Measurements from ENCODE around the gene SLC1A7. TPM values are rescaled to one million over a fixed set of nuclear protein-coding genes. Genes with fewer than 3 reads are reported as not detected.

SLC1A7 gene
- total and polyA plus RNA-seq, 8 donors, result 0.08 to 0.45 (median 0.29) TPM; not detected in 5

DNA sequence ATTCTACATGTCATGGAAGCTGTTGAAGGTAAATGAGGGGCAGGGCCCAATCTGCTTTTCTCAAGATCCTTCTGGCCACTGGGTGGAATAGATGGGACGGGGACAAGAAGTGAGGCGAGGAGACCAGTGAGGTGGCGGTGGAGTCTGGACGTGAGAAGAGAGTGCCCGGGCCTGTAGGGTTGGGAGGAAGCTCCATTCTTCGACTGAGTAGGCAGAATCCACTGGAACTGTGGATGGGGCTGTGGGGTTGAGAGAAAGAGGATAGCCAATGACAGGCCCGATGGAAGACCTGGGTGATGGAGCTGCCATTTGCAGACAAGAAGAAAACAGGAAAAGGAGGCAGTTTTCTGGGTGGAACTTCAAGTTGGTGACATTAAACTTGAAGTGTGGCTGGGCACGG lies 10.3 kb downstream of the SLC1A7 start:
- DNase-seq, result no peak
- H3K27me3 ChIP-seq, result no peaks in the 10 kb centered on the region
- peaks cover 0 to under 1% (median 0%) of the 10 kb centered on the region in 4 donors for H3K9me3 ChIP-seq
- H3K36me3 ChIP-seq, result no peaks in the 10 kb centered on the region
- peaks cover 8 to 44% (median 17%) of the 10 kb centered on the region in 4 donors for H3K4me1 ChIP-seq
- H3K4me3 ChIP-seq, result no peak overlapping the region
- 83 to 92% (median 87%) methylated on average over 8 of the region's 8 CpGs for WGBS, 5 donors
- intact Hi-C loops (cut with DNase I; ENCODE audit: low total_unique reads), result no loop called here
- TF ChIP-seq EP300 (IDR thresholded peaks at IDR 0.05), result no peak
- TF ChIP-seq, protein P1, sequence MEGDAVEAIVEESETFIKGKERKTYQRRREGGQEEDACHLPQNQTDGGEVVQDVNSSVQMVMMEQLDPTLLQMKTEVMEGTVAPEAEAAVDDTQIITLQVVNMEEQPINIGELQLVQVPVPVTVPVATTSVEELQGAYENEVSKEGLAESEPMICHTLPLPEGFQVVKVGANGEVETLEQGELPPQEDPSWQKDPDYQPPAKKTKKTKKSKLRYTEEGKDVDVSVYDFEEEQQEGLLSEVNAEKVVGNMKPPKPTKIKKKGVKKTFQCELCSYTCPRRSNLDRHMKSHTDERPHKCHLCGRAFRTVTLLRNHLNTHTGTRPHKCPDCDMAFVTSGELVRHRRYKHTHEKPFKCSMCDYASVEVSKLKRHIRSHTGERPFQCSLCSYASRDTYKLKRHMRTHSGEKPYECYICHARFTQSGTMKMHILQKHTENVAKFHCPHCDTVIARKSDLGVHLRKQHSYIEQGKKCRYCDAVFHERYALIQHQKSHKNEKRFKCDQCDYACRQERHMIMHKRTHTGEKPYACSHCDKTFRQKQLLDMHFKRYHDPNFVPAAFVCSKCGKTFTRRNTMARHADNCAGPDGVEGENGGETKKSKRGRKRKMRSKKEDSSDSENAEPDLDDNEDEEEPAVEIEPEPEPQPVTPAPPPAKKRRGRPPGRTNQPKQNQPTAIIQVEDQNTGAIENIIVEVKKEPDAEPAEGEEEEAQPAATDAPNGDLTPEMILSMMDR (IDR thresholded peaks at IDR 0.05), result no peak
- no peak for TF ChIP-seq POLR2A (IDR thresholded peaks at IDR 0.05)
- TF ChIP-seq POLR2AphosphoS5 (IDR thresholded peaks at IDR 0.05), result no peak
- peak overlapping the region in 3 of 5 donors; percentile 41 to 82 (median 72) for H3K27ac ChIP-seq

DNA sequence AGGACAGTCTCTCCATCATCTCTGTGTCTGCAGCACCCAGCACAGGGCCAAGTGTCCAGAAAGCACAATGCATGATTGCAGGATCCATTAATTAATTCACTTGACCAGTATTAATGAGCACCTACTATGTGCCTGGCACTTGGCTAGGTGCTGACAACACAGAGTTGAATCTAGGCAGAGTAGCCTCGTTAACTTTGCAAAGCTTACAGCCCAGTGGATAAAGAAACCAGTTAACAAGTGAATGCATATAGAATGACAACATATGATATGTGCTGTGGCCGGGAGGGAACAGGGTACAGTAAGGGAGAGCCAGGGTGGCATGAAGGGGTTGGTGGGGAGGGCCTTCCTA lies 10.9 kb downstream of the SLC1A7 start:
- Histone ChIP-seq H3K27ac (peak overlapping the region in 3 of 5 donors; percentile 41 to 82 (median 72)), H3K4me3 (no peak overlapping the region), H3K9me3 (no peaks in the 10 kb centered on the region), H3K36me3 (no peaks in the 10 kb centered on the region), H3K27me3 (no peaks in the 10 kb centered on the region), H3K4me1 (peaks cover 8 to 50% (median 19%) of the 10 kb centered on the region in 4 donors)
- no peak for TF ChIP-seq POLR2A (IDR thresholded peaks at IDR 0.05)
- no peak for TF ChIP-seq EP300 (IDR thresholded peaks at IDR 0.05)
- TF ChIP-seq, protein P1 (IDR thresholded peaks at IDR 0.05), result no peak
- TF ChIP-seq POLR2AphosphoS5 (IDR thresholded peaks at IDR 0.05), result no peak
- no peak for DNase-seq
- intact Hi-C loops (cut with DNase I; ENCODE audit: low total_unique reads), result no loop called here
- 70 to 92% (median 88%) methylated on average over 2 of the region's 2 CpGs for WGBS, 5 donors

DNA sequence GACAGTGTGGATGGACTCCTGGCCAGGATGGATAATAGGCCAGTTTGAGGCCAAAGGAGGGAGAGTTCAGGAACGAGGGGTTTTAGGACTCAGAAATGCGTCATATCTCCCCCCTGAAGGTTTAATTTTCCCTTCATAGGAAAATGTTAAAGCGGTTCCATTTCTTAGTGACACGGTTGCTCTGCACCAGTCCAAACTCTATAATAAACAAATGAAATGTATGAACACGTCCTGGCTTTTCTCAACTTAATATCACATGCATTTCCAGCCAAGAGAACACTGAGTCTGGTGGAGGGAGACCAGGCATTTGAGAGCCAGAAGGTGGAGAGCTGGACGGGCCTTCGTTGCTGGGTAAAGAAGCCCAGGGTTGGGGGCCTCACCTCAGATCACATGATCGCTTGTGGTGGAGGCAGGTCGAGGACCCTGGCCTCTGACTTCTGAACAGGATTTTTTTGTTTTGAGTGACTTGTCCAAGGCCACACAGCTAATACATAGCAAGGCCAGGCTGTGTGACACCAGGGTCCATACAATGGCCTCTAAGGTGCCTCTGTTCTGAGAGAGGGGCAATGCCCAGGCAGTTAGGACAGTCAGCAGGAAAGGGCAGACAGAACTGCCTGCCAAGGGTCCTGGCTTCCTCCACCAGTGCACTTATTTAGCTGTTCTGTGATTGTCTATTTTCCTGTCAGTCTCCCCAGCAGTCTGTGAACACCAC lies 11.4 kb downstream of the SLC1A7 start:
- TF ChIP-seq, protein P1 (IDR thresholded peaks at IDR 0.05), result no peak
- TF ChIP-seq POLR2AphosphoS5 (IDR thresholded peaks at IDR 0.05) (peak; percentile 22 to 70 (median 47)), EP300 (IDR thresholded peaks at IDR 0.05) (peak; percentile 77), POLR2A (IDR thresholded peaks at IDR 0.05) (no peak)
- Histone ChIP-seq H3K27ac (peak overlapping the region in 3 of 5 donors; percentile 71 to 82 (median 72)), H3K4me1 (peaks cover 8 to 53% (median 23%) of the 10 kb centered on the region in 4 donors), H3K27me3 (no peaks in the 10 kb centered on the region), H3K4me3 (no peak overlapping the region), H3K36me3 (no peaks in the 10 kb centered on the region), H3K9me3 (no peaks in the 10 kb centered on the region)
- peak in 1 of 2 donors; percentile 78 for DNase-seq
- 64 to 82% (median 74%) methylated on average over 9 of the region's 9 CpGs for WGBS, 5 donors
- intact Hi-C loops (cut with DNase I; ENCODE audit: low total_unique reads), result no loop called here

DNA sequence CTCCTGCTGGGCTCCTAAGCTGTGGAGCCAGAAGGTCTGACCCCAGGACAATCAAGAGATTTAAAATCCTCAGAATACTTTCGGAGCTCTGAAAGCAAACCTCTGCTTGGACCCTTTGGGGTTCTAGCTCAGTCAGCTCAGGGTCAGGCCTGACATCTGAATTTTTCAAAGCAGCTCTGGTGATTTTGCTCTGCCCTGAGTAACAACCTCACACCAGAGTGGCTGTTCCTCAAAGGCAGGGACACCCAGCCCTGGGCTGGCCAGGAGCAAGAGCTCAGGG lies 11.9 kb downstream of the SLC1A7 start:
- Histone ChIP-seq H3K4me1 (peaks cover 8 to 53% (median 23%) of the 10 kb centered on the region in 4 donors), H3K27ac (peak overlapping the region in 3 of 5 donors; percentile 71 to 82 (median 72)), H3K27me3 (no peaks in the 10 kb centered on the region), H3K36me3 (no peaks in the 10 kb centered on the region), H3K9me3 (no peaks in the 10 kb centered on the region), H3K4me3 (no peak overlapping the region)
- DNase-seq, result no peak
- TF ChIP-seq EP300 (IDR thresholded peaks at IDR 0.05), result no peak
- no peak for TF ChIP-seq POLR2AphosphoS5 (IDR thresholded peaks at IDR 0.05)
- no peak for TF ChIP-seq POLR2A (IDR thresholded peaks at IDR 0.05)
- TF ChIP-seq, protein P1 (IDR thresholded peaks at IDR 0.05), result no peak
- WGBS, 5 donors, result 50 to 93% (median 86%) methylated on average over 1 of the region's 1 CpG
- intact Hi-C loops (cut with DNase I; ENCODE audit: low total_unique reads), result no loop called here

Data from stomach (tissue), 9 donors.